GM23338 (cell line): Measurements from ENCODE around the gene GAK. TPM values are rescaled to one million over a fixed set of nuclear protein-coding genes. Genes with fewer than 3 reads are reported as not detected.

Experiments used
- ATAC-seq: fragments of 200-7000 bp; cut with Tn5 transposase; 3 replicates; pipeline ENCODE4 v1.9.1; 2020
- DNase-seq: peaks from one replicate; pipeline ENCODE4 v3.0.0-alpha.2; 2015; ENCODE audit warnings: low spot score
- H2AFZ ChIP-seq: fragments of 200-600 bp; sonication (generic); 2 replicates; pipeline ENCODE4 v1.8.0; 2016; ENCODE audit warnings: antibody characterized with exemption, mild to moderate bottlenecking, moderate library complexity
- H3F3A ChIP-seq: fragments of 200-600 bp; sonication (generic); replicated peaks from 2 replicates; pipeline ENCODE4 v1.8.0; 2017; ENCODE audit warnings: antibody characterized with exemption, mixed run types, low read depth
- H3K27ac ChIP-seq: fragments of 200-600 bp; sonication (generic); 2 replicates; pipeline ENCODE4 v1.6.1; 2016; ENCODE audit warnings: low read depth
- H3K27me3 ChIP-seq: fragments of 200-600 bp; sonication (generic); 2 replicates; pipeline ENCODE4 v1.8.0; 2016; ENCODE audit warnings: mild to moderate bottlenecking, mixed run types, moderate library complexity; ENCODE audit not compliant: insufficient read depth
- H3K36me3 ChIP-seq: fragments of 200-600 bp; sonication (generic); 2 replicates; pipeline ENCODE4 v1.8.0; 2016; ENCODE audit warnings: mild to moderate bottlenecking; ENCODE audit not compliant: insufficient read depth
- H3K4me1 ChIP-seq: fragments of 200-600 bp; sonication (generic); 2 replicates; pipeline ENCODE4 v1.8.0; 2016; ENCODE audit warnings: mild to moderate bottlenecking, moderate library complexity; ENCODE audit not compliant: insufficient read depth
- H3K4me2 ChIP-seq: fragments of 200-600 bp; sonication (generic); 2 replicates; pipeline ENCODE4 v1.7.1; 2017; ENCODE audit warnings: mixed run types
- H3K4me3 ChIP-seq: fragments of 200-600 bp; sonication (generic); 2 replicates; pipeline ENCODE4 v1.6.1; 2016; ENCODE audit warnings: mixed run types
- H3K79me2 ChIP-seq: fragments of 200-600 bp; sonication (generic); replicated peaks from 2 replicates; pipeline ENCODE4 v1.8.0; 2017; ENCODE audit warnings: mild to moderate bottlenecking; ENCODE audit not compliant: insufficient read depth
- H3K9me2 ChIP-seq: fragments of 200-600 bp; sonication (generic); 2 replicates; pipeline ENCODE4 v1.8.0; 2017; ENCODE audit not compliant: insufficient read depth
- H4K20me1 ChIP-seq: fragments of 200-600 bp; sonication (generic); replicated peaks from 2 replicates; pipeline ENCODE4 v1.8.0; 2017; ENCODE audit warnings: mild to moderate bottlenecking; ENCODE audit not compliant: insufficient read depth
- H3K27ac Mint-ChIP-seq: 2 replicates; pipeline ENCODE4 v1.8.0; 2020; ENCODE audit warnings: inconsistent platforms, mild to moderate bottlenecking, moderate library complexity, mixed read lengths
- H3K27me3 Mint-ChIP-seq: 3 replicates; pipeline ENCODE4 v1.8.0; 2022; ENCODE audit warnings: low read depth, mild to moderate bottlenecking, moderate library complexity, mixed read lengths, inconsistent platforms; ENCODE audit not compliant: insufficient read depth, poor library complexity
- H3K36me3 Mint-ChIP-seq: 3 replicates; pipeline ENCODE4 v1.8.0; 2021; ENCODE audit warnings: low read depth, mild to moderate bottlenecking, inconsistent platforms, moderate library complexity, mixed read lengths
- H3K4me1 Mint-ChIP-seq: 3 replicates; pipeline ENCODE4 v1.8.0; 2020; ENCODE audit warnings: mild to moderate bottlenecking, inconsistent platforms, mixed read lengths
- H3K4me3 Mint-ChIP-seq: 3 replicates; pipeline ENCODE4 v1.8.0; 2021; ENCODE audit warnings: moderate library complexity, mild to moderate bottlenecking, inconsistent platforms, mixed read lengths
- H3K9me3 Mint-ChIP-seq: 3 replicates; pipeline ENCODE4 v1.8.0; 2020; ENCODE audit warnings: moderate library complexity, mild to moderate bottlenecking, inconsistent platforms, mixed read lengths
- CREB1 ChIP-seq: fragments of 250-450 bp; sonication (Bioruptor Pico); IDR thresholded peaks from 2 replicates; pipeline ENCODE4 v1.5.0; 2020; ENCODE audit warnings: low read depth, mild to moderate bottlenecking, moderate library complexity
- EZH2 ChIP-seq: fragments of 200-600 bp; sonication (generic); IDR thresholded peaks from one replicate; pipeline ENCODE4 v1.8.0; 2017; ENCODE audit warnings: antibody characterized with exemption, mild to moderate bottlenecking, low read depth; ENCODE audit not compliant: unreplicated experiment
- EZH2phosphoT487 ChIP-seq: fragments of 200-600 bp; sonication (generic); IDR thresholded peaks from one replicate; pipeline ENCODE4 v1.8.1; 2018; ENCODE audit warnings: antibody characterized with exemption; ENCODE audit not compliant: unreplicated experiment
- JUNB ChIP-seq: IDR thresholded peaks from one replicate; pipeline ENCODE4 v1.6.1; 2016; ENCODE audit warnings: antibody characterized with exemption; ENCODE audit not compliant: unreplicated experiment
- NANOG ChIP-seq: IDR thresholded peaks from 2 replicates; pipeline ENCODE4 v1.6.1; 2016; ENCODE audit warnings: antibody characterized with exemption, borderline replicate concordance
- POLR2AphosphoS5 ChIP-seq: IDR thresholded peaks from 2 replicates; pipeline ENCODE4 v1.6.1; 2016; ENCODE audit warnings: antibody characterized with exemption, low read depth
- STAT1 ChIP-seq: IDR thresholded peaks from one replicate; pipeline ENCODE4 v1.6.1; 2016; ENCODE audit warnings: antibody characterized with exemption; ENCODE audit not compliant: unreplicated experiment
- ZNF114 ChIP-seq: fragments of 250-450 bp; sonication (Bioruptor Pico); IDR thresholded peaks from 2 replicates; pipeline ENCODE4 v1.5.0; 2020; ENCODE audit warnings: mild to moderate bottlenecking, moderate library complexity
- ZNF331 ChIP-seq: fragments of 250-450 bp; sonication (Bioruptor Pico); IDR thresholded peaks from 2 replicates; pipeline ENCODE4 v1.5.0; 2020; ENCODE audit warnings: low read depth, mild to moderate bottlenecking, moderate library complexity
- polyA plus RNA-seq: library from polyadenylated mRNA; unstranded; fragments of >200 nt; fragmentation: Nextera tagmentation; extraction: Ambion mirVana; gene quantifications from 2 replicates; pipeline ENCODE4 v1.2.1, GENCODE V29; 2016
- total RNA-seq: library from RNA; depleted of rRNA; stranded (reverse); fragments of >200 nt; shearing (Covaris generic); gene quantifications from 2 replicates; pipeline ENCODE4 v1.2.3, GENCODE V29; 2014
- TF ChIP-seq, protein P1 (sequence below), 2 experiments: fragments of 200-600 bp in 1 of 2; sonication (generic) in 1 of 2; conservative IDR thresholded peaks; 2 replicates each; pipeline versions ENCODE4 v1.5.1 to v1.6.1; 2016 to 2017; ENCODE audit warnings: antibody characterized with exemption in 2 of 2, low read depth in 2 of 2, mild to moderate bottlenecking in 2 of 2, moderate library complexity in 1 of 2
- TF ChIP-seq, protein P2 (sequence below): IDR thresholded peaks from one replicate; pipeline ENCODE4 v1.6.1; 2018; ENCODE audit warnings: antibody characterized with exemption; ENCODE audit not compliant: unreplicated experiment
- TF ChIP-seq, protein P3 (sequence below): fragments of 250-450 bp; sonication (Bioruptor Pico); IDR thresholded peaks from 2 replicates; pipeline ENCODE4 v1.5.0; 2020; ENCODE audit warnings: mild to moderate bottlenecking, moderate library complexity
- TF ChIP-seq, protein P4 (sequence below): IDR thresholded peaks from 2 replicates; pipeline ENCODE4 v1.6.1; 2016; ENCODE audit warnings: antibody characterized with exemption

GAK gene
- total and polyA plus RNA-seq, 2 experiments from 2014 or later = 48.5 to 124 TPM

DNA sequence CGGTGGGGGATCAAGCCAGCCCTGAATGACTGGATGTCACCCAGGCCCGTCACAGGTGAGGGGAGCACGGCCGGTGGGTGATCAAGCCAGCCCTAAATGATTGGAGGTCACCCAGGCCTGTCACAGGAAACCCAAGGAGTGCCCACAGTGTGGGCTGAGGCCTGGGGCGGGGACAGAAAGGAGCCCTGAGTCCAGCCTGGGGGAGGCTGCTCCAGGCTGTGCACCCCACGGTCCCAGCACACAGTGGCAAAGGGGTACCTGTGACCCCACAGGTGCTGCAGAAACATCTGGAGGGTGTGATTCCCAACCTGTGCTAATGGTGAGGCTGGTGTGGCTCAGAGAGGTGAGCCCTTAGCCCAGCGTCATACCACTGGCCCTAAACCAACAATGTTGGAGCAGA, 100.0 kb downstream of the GAK start:
- no peaks in the 10 kb centered on the region for H3K4me1 ChIP-seq
- H3K36me3 ChIP-seq = no peaks in the 10 kb centered on the region
- peaks cover 3% of the 10 kb centered on the region; the same call in 1 of the 3 replicates for H3K4me1 Mint-ChIP-seq
- no peak overlapping the region for H2AFZ ChIP-seq
- H3K27ac ChIP-seq = no peak overlapping the region
- no peaks in the 10 kb centered on the region; the same call in 2 of the 3 replicates for H3K9me3 Mint-ChIP-seq
- no peaks in the 10 kb centered on the region for H3K79me2 ChIP-seq
- ATAC-seq = no peak
- H3K27ac Mint-ChIP-seq = no peak overlapping the region
- peaks cover 17% of the 10 kb centered on the region for H3K27me3 ChIP-seq
- H3K36me3 Mint-ChIP-seq = no peaks in the 10 kb centered on the region; the same call in 2 of the 3 replicates
- H4K20me1 ChIP-seq = no peaks in the 10 kb centered on the region
- TF ChIP-seq NANOG (no peak), EZH2phosphoT487 (no peak), CREB1 (CRISPR knock-in tag) (no peak), EZH2 (no peak), ZNF331 (CRISPR knock-in tag) (no peak), STAT1 (no peak), JUNB (no peak), ZNF114 (CRISPR knock-in tag) (no peak), POLR2AphosphoS5 (no peak)
- TF ChIP-seq, protein P1, sequence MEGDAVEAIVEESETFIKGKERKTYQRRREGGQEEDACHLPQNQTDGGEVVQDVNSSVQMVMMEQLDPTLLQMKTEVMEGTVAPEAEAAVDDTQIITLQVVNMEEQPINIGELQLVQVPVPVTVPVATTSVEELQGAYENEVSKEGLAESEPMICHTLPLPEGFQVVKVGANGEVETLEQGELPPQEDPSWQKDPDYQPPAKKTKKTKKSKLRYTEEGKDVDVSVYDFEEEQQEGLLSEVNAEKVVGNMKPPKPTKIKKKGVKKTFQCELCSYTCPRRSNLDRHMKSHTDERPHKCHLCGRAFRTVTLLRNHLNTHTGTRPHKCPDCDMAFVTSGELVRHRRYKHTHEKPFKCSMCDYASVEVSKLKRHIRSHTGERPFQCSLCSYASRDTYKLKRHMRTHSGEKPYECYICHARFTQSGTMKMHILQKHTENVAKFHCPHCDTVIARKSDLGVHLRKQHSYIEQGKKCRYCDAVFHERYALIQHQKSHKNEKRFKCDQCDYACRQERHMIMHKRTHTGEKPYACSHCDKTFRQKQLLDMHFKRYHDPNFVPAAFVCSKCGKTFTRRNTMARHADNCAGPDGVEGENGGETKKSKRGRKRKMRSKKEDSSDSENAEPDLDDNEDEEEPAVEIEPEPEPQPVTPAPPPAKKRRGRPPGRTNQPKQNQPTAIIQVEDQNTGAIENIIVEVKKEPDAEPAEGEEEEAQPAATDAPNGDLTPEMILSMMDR (conservative IDR thresholded peaks at IDR 0.05; ENCODE audit: low read depth in 2 of 2) = no peak
- TF ChIP-seq, protein P2, sequence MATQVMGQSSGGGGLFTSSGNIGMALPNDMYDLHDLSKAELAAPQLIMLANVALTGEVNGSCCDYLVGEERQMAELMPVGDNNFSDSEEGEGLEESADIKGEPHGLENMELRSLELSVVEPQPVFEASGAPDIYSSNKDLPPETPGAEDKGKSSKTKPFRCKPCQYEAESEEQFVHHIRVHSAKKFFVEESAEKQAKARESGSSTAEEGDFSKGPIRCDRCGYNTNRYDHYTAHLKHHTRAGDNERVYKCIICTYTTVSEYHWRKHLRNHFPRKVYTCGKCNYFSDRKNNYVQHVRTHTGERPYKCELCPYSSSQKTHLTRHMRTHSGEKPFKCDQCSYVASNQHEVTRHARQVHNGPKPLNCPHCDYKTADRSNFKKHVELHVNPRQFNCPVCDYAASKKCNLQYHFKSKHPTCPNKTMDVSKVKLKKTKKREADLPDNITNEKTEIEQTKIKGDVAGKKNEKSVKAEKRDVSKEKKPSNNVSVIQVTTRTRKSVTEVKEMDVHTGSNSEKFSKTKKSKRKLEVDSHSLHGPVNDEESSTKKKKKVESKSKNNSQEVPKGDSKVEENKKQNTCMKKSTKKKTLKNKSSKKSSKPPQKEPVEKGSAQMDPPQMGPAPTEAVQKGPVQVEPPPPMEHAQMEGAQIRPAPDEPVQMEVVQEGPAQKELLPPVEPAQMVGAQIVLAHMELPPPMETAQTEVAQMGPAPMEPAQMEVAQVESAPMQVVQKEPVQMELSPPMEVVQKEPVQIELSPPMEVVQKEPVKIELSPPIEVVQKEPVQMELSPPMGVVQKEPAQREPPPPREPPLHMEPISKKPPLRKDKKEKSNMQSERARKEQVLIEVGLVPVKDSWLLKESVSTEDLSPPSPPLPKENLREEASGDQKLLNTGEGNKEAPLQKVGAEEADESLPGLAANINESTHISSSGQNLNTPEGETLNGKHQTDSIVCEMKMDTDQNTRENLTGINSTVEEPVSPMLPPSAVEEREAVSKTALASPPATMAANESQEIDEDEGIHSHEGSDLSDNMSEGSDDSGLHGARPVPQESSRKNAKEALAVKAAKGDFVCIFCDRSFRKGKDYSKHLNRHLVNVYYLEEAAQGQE = no peak
- TF ChIP-seq, protein P3, sequence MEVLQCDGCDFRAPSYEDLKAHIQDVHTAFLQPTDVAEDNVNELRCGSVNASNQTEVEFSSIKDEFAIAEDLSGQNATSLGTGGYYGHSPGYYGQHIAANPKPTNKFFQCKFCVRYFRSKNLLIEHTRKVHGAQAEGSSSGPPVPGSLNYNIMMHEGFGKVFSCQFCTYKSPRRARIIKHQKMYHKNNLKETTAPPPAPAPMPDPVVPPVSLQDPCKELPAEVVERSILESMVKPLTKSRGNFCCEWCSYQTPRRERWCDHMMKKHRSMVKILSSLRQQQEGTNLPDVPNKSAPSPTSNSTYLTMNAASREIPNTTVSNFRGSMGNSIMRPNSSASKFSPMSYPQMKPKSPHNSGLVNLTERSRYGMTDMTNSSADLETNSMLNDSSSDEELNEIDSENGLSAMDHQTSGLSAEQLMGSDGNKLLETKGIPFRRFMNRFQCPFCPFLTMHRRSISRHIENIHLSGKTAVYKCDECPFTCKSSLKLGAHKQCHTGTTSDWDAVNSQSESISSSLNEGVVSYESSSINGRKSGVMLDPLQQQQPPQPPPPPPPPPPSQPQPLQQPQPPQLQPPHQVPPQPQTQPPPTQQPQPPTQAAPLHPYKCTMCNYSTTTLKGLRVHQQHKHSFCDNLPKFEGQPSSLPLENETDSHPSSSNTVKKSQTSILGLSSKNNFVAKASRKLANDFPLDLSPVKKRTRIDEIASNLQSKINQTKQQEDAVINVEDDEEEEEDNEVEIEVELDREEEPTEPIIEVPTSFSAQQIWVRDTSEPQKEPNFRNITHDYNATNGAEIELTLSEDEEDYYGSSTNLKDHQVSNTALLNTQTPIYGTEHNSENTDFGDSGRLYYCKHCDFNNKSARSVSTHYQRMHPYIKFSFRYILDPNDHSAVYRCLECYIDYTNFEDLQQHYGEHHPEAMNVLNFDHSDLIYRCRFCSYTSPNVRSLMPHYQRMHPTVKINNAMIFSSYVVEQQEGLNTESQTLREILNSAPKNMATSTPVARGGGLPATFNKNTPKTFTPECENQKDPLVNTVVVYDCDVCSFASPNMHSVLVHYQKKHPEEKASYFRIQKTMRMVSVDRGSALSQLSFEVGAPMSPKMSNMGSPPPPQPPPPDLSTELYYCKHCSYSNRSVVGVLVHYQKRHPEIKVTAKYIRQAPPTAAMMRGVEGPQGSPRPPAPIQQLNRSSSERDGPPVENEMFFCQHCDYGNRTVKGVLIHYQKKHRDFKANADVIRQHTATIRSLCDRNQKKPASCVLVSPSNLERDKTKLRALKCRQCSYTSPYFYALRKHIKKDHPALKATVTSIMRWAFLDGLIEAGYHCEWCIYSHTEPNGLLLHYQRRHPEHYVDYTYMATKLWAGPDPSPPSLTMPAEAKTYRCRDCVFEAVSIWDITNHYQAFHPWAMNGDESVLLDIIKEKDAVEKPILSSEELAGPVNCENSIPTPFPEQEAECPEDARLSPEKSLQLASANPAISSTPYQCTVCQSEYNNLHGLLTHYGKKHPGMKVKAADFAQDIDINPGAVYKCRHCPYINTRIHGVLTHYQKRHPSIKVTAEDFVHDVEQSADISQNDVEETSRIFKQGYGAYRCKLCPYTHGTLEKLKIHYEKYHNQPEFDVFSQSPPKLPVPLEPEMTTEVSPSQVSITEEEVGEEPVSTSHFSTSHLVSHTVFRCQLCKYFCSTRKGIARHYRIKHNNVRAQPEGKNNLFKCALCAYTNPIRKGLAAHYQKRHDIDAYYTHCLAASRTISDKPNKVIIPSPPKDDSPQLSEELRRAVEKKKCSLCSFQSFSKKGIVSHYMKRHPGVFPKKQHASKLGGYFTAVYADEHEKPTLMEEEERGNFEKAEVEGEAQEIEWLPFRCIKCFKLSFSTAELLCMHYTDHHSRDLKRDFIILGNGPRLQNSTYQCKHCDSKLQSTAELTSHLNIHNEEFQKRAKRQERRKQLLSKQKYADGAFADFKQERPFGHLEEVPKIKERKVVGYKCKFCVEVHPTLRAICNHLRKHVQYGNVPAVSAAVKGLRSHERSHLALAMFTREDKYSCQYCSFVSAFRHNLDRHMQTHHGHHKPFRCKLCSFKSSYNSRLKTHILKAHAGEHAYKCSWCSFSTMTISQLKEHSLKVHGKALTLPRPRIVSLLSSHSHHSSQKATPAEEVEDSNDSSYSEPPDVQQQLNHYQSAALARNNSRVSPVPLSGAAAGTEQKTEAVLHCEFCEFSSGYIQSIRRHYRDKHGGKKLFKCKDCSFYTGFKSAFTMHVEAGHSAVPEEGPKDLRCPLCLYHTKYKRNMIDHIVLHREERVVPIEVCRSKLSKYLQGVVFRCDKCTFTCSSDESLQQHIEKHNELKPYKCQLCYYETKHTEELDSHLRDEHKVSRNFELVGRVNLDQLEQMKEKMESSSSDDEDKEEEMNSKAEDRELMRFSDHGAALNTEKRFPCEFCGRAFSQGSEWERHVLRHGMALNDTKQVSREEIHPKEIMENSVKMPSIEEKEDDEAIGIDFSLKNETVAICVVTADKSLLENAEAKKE (CRISPR knock-in tag) = no peak
- TF ChIP-seq, protein P4, sequence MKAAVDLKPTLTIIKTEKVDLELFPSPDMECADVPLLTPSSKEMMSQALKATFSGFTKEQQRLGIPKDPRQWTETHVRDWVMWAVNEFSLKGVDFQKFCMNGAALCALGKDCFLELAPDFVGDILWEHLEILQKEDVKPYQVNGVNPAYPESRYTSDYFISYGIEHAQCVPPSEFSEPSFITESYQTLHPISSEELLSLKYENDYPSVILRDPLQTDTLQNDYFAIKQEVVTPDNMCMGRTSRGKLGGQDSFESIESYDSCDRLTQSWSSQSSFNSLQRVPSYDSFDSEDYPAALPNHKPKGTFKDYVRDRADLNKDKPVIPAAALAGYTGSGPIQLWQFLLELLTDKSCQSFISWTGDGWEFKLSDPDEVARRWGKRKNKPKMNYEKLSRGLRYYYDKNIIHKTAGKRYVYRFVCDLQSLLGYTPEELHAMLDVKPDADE = no peak
- no peak overlapping the region for H3K4me3 Mint-ChIP-seq
- H3K27me3 Mint-ChIP-seq = peaks cover 28% of the 10 kb centered on the region
- H3F3A ChIP-seq = no peaks in the 10 kb centered on the region
- no peak overlapping the region for H3K4me3 ChIP-seq
- H3K9me2 ChIP-seq = no peaks in the 10 kb centered on the region
- H3K4me2 ChIP-seq = no peak overlapping the region
- DNase-seq = no peak
